ENCODE measurements around the gene MAP3K15. TPM values are rescaled to one million over a fixed set of nuclear protein-coding genes. Genes with fewer than 3 reads are reported as not detected.

Gene MAP3K15, protein sequence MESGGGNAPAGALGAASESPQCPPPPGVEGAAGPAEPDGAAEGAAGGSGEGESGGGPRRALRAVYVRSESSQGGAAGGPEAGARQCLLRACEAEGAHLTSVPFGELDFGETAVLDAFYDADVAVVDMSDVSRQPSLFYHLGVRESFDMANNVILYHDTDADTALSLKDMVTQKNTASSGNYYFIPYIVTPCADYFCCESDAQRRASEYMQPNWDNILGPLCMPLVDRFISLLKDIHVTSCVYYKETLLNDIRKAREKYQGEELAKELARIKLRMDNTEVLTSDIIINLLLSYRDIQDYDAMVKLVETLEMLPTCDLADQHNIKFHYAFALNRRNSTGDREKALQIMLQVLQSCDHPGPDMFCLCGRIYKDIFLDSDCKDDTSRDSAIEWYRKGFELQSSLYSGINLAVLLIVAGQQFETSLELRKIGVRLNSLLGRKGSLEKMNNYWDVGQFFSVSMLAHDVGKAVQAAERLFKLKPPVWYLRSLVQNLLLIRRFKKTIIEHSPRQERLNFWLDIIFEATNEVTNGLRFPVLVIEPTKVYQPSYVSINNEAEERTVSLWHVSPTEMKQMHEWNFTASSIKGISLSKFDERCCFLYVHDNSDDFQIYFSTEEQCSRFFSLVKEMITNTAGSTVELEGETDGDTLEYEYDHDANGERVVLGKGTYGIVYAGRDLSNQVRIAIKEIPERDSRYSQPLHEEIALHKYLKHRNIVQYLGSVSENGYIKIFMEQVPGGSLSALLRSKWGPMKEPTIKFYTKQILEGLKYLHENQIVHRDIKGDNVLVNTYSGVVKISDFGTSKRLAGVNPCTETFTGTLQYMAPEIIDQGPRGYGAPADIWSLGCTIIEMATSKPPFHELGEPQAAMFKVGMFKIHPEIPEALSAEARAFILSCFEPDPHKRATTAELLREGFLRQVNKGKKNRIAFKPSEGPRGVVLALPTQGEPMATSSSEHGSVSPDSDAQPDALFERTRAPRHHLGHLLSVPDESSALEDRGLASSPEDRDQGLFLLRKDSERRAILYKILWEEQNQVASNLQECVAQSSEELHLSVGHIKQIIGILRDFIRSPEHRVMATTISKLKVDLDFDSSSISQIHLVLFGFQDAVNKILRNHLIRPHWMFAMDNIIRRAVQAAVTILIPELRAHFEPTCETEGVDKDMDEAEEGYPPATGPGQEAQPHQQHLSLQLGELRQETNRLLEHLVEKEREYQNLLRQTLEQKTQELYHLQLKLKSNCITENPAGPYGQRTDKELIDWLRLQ (N-terminal part only)
- not detected for polyA plus RNA-seq

DNA sequence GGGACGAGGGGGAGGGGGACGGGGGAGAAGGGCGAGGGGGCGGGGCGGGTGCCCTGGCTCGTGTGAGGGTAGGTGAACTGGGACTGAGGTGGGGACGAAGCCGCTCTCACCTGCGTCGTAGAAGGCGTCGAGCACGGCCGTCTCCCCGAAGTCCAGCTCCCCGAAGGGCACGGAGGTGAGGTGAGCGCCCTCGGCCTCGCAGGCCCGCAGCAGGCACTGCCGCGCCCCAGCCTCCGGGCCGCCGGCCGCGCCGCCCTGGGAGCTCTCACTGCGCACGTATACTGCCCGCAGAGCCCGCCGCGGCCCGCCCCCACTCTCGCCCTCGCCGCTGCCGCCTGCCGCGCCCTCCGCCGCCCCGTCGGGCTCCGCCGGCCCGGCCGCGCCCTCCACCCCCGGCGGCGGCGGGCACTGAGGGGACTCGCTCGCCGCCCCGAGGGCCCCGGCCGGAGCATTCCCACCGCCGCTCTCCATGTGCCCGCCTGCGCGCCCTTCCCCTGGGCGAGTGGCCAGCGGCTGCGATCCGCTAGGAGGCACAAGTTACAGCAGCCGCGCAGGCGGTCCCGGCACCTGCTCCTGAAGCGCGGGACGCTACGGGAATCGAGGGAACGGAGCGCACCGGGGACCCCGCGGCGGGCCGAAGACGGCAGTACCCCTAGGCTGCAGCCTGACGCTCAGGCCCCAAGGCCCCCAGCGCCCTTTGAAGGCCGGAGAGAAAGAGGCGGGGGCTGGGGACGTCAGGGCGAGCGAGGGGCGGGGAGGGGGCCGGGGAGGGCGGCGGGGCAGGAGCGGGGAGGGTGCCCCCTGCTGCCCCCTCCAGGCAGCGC, at the start of gene MAP3K15:
TSS of gene MAP3K15 (minus strand) at position 718 of the 824 bp plus-strand sequence. CDS start at position 471, 247 bp downstream.
- Mint-ChIP-seq H3K27ac (no peak within 1 kb of the TSS), H3K4me3 (peak within 1 kb of the TSS in 3 of 4 donors; percentile 66 to 85 (median 79)), H3K27me3 (peaks cover 8% of the 10 kb centered on the region), H3K9me3 (peaks cover 4 to 6% (median 5%) of the 10 kb centered on the region in 3 donors), H3K36me3 (no peaks in the 10 kb centered on the region), H3K4me1 (peaks cover 0 to 2% (median 0%) of the 10 kb centered on the region in 3 donors)

- H3K4me1 Mint-ChIP-seq, result peaks cover 18 to 23% (median 21%) of the 10 kb centered on the region in 3 donors
- peak overlapping the region in 1 of 4 donors; percentile 69 for H3K4me3 Mint-ChIP-seq
- H3K36me3 Mint-ChIP-seq, result peaks cover 2% of the 10 kb centered on the region
- peak overlapping the region in 1 of 3 donors; percentile 93 for H3K27ac Mint-ChIP-seq
- no peaks in the 10 kb centered on the region for H3K27me3 Mint-ChIP-seq
- no peaks in the 10 kb centered on the region for H3K9me3 Mint-ChIP-seq
These were observed 49.3 kb upstream of the MAP3K15 start for GRCh38 chrX:19564606-19565005.

DNA sequence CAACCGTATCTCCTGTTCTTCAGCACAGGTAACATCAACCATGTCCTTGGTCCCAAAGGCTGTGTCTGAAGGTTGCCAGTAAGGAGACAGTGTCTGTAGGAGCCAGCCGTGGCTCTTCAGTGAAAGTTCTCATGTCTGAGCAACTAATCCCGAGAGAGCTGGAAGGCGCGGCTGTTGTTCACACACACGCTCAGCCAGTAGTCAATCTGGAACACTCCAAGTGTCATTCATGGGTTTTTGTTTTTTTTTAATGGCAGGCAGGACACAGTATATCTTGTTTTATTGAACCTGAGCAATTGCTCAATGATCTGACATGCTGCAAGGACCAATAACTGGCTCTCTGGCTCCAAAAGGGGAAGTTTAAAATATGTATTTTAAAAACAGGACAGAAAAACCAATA, 48.4 kb upstream of the MAP3K15 start:
- H3K4me3 Mint-ChIP-seq, result peak overlapping the region; percentile 30 to 85 (median 62)
- peaks cover 2% of the 10 kb centered on the region for H3K36me3 Mint-ChIP-seq
- no peaks in the 10 kb centered on the region for H3K9me3 Mint-ChIP-seq
- peaks cover 18 to 23% (median 21%) of the 10 kb centered on the region in 3 donors for H3K4me1 Mint-ChIP-seq
- no peaks in the 10 kb centered on the region for H3K27me3 Mint-ChIP-seq
- H3K27ac Mint-ChIP-seq, result peak overlapping the region; percentile 14 to 93 (median 76)

DNA sequence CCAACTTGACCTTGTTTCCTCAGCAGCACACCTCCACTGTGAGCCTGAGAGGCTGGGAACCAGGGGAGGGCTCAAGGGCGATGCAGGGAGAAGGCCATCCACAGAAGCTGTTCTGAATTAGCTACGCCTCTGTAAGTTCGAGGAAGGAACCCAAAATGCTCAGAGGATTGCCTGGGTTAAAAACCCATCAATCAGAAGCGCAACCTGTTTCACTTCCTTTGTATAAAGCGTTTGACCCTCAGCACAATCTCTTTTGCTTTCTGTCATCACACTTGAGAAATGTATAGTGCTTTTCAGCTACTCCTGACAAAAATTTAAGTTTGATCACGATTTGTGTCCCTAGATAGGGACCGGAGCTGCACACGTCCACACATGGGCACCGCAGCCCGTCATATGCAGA, 48.0 kb upstream of the MAP3K15 start:
- no peaks in the 10 kb centered on the region for H3K9me3 Mint-ChIP-seq
- no peaks in the 10 kb centered on the region for H3K27me3 Mint-ChIP-seq
- H3K4me1 Mint-ChIP-seq, result peaks cover 18 to 23% (median 21%) of the 10 kb centered on the region in 3 donors
- peak overlapping the region; percentile 30 to 85 (median 62) for H3K4me3 Mint-ChIP-seq
- H3K36me3 Mint-ChIP-seq, result peaks cover 2% of the 10 kb centered on the region
- H3K27ac Mint-ChIP-seq, result peak overlapping the region; percentile 14 to 93 (median 76)

GRCh38 chrX:19560611-19561010, 45.3 kb upstream of the MAP3K15 start:
- peaks cover 4% of the 10 kb centered on the region for H3K36me3 Mint-ChIP-seq
- no peak overlapping the region for H3K4me3 Mint-ChIP-seq
- peaks cover 12 to 19% (median 18%) of the 10 kb centered on the region in 3 donors for H3K4me1 Mint-ChIP-seq
- no peaks in the 10 kb centered on the region for H3K27me3 Mint-ChIP-seq
- no peaks in the 10 kb centered on the region for H3K9me3 Mint-ChIP-seq
- H3K27ac Mint-ChIP-seq, result no peak overlapping the region

GRCh38 chrX:19557822-19558221, 42.5 kb upstream of the MAP3K15 start:
- Mint-ChIP-seq H3K9me3 (no peaks in the 10 kb centered on the region), H3K27me3 (no peaks in the 10 kb centered on the region), H3K4me3 (no peak overlapping the region), H3K36me3 (peaks cover 2% of the 10 kb centered on the region), H3K27ac (peak overlapping the region in 1 of 3 donors; percentile 27), H3K4me1 (peaks cover 2 to 5% (median 5%) of the 10 kb centered on the region in 3 donors)

DNA sequence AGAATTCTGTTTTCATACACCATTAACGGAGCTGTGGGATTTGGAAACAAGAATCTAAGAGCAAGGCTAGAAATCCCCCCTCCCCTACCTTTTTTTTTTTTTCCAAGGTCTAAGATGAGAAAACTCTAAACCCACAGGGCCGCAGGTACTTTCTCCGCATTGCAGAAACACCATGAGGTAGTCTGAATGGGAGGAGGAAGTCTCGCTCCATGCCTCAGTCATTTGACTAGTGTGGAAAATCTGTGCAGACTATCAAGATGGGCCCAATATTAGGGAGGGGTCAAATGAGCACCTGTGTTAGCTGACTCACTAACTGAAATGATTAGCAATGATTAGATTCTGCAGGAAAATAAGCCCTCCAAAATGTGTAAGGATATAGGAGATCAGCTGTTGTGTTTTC, 40.9 kb upstream of the MAP3K15 start:
- peak overlapping the region in 1 of 3 donors; percentile 86 for H3K27ac Mint-ChIP-seq
- no peak overlapping the region for H3K4me3 Mint-ChIP-seq
- H3K4me1 Mint-ChIP-seq, result peaks cover 3 to 9% (median 5%) of the 10 kb centered on the region in 3 donors
- H3K27me3 Mint-ChIP-seq, result no peaks in the 10 kb centered on the region
- peaks cover 4% of the 10 kb centered on the region for H3K36me3 Mint-ChIP-seq
- H3K9me3 Mint-ChIP-seq, result no peaks in the 10 kb centered on the region

DNA sequence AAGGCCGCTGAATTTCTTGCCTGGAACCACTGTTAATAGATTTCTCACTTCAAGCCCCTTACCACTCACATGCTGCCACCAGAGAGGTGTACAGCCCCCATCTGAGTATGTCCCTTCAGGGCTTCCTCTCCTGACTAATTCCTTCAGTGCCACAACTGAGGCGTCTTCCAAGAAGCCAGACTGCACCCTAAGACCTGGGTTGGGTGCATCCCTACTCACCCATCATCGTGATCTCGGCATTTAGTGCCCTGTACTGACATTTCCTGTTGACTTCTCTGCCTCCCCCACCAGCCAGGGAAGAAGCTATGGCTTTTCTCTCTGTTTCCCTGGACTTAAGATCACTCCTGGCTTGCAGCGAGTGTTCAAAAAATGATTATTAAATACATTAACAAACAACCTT, 40.4 kb upstream of the MAP3K15 start:
- peaks cover 4% of the 10 kb centered on the region for H3K36me3 Mint-ChIP-seq
- H3K4me1 Mint-ChIP-seq, result peaks cover 3 to 9% (median 5%) of the 10 kb centered on the region in 3 donors
- H3K27me3 Mint-ChIP-seq, result no peaks in the 10 kb centered on the region
- peak overlapping the region in 2 of 3 donors; percentile 64 to 86 for H3K27ac Mint-ChIP-seq
- no peaks in the 10 kb centered on the region for H3K9me3 Mint-ChIP-seq
- H3K4me3 Mint-ChIP-seq, result no peak overlapping the region

- H3K36me3 Mint-ChIP-seq, result peaks cover 4% of the 10 kb centered on the region
- no peaks in the 10 kb centered on the region for H3K27me3 Mint-ChIP-seq
- H3K4me3 Mint-ChIP-seq, result no peak overlapping the region
- peaks cover 3 to 9% (median 5%) of the 10 kb centered on the region in 3 donors for H3K4me1 Mint-ChIP-seq
- peak overlapping the region in 2 of 3 donors; percentile 81 to 86 for H3K27ac Mint-ChIP-seq
- no peaks in the 10 kb centered on the region for H3K9me3 Mint-ChIP-seq
These were observed 39.9 kb upstream of the MAP3K15 start for GRCh38 chrX:19555236-19555635.

- no peak overlapping the region for H3K4me3 Mint-ChIP-seq
- no peaks in the 10 kb centered on the region for H3K27me3 Mint-ChIP-seq
- H3K36me3 Mint-ChIP-seq, result peaks cover 4% of the 10 kb centered on the region
- H3K27ac Mint-ChIP-seq, result peak overlapping the region in 2 of 3 donors; percentile 81 to 86
- H3K9me3 Mint-ChIP-seq, result no peaks in the 10 kb centered on the region
- H3K4me1 Mint-ChIP-seq, result peaks cover 3 to 9% (median 5%) of the 10 kb centered on the region in 3 donors
These were observed 39.5 kb upstream of the MAP3K15 start for GRCh38 chrX:19554786-19555185.

DNA sequence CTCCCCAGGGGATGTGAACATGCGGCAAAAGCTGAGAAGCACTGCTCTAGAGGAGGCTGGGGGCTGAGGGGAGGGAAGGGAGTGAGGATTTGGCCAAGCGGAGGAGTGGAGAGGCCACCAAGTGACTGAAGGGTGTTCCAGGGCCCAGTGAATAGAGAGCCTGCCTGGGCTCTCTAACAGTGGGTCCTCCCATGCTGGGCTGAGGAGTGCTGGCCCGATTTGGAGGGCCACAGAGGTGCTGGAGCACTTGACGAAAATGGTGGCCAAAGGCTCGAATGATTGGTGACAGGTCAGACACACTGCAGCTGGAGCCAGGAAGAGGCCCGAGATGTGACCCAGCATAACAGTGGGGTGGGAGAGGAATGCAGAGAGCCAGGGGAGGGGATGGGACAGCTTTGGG, 37.5 kb upstream of the MAP3K15 start:
- no peaks in the 10 kb centered on the region for H3K27me3 Mint-ChIP-seq
- H3K27ac Mint-ChIP-seq, result no peak overlapping the region
- peaks cover 3 to 9% (median 5%) of the 10 kb centered on the region in 3 donors for H3K4me1 Mint-ChIP-seq
- H3K36me3 Mint-ChIP-seq, result peaks cover 3% of the 10 kb centered on the region
- no peak overlapping the region for H3K4me3 Mint-ChIP-seq
- H3K9me3 Mint-ChIP-seq, result no peaks in the 10 kb centered on the region

DNA sequence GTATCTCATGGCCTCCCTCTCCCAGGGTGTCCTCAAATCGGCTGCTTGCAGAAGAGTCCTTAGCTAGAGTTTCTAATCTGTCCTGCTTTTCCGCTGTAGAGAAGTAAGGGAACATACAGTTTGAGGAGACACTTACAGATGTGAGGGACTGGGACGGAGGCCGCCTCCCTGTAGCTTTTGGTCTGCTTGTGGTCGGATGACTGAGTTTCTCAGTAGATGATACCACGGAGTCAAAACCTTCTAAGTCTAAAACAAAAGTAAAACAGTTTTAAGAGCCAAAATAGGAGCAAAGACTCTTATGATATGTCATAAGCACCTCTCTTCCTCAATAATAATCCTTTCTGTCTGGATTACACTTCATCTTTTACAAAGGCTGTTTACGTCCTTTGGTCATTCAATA, 34.5 kb upstream of the MAP3K15 start:
- peak overlapping the region in 2 of 4 donors; percentile 6 to 22 for H3K4me3 Mint-ChIP-seq
- H3K9me3 Mint-ChIP-seq, result no peaks in the 10 kb centered on the region
- H3K4me1 Mint-ChIP-seq, result peaks cover 0 to 5% (median 1%) of the 10 kb centered on the region in 3 donors
- H3K36me3 Mint-ChIP-seq, result peaks cover 3% of the 10 kb centered on the region
- H3K27me3 Mint-ChIP-seq, result no peaks in the 10 kb centered on the region
- peak overlapping the region in 1 of 3 donors; percentile 59 for H3K27ac Mint-ChIP-seq

GRCh38 chrX:19548934-19549333, 33.6 kb upstream of the MAP3K15 start:
- no peaks in the 10 kb centered on the region for H3K9me3 Mint-ChIP-seq
- peaks cover 3% of the 10 kb centered on the region for H3K36me3 Mint-ChIP-seq
- H3K4me3 Mint-ChIP-seq, result no peak overlapping the region
- H3K27ac Mint-ChIP-seq, result no peak overlapping the region
- H3K4me1 Mint-ChIP-seq, result peaks cover 1 to 10% (median 3%) of the 10 kb centered on the region in 3 donors
- no peaks in the 10 kb centered on the region for H3K27me3 Mint-ChIP-seq
